ENCODE results near the gene CHTF8.
A peak's percentile ranks its signal among the peaks of the same experiment; 100 is the strongest.
"Not testable (repeated sequence)": the region's sequence is repeated elsewhere in the genome, so short reads cannot be mapped to it uniquely, and the experiment has no call there.

The CHTF8 gene

GRCh38 chr16:69126221-69126620, 6.2 kb downstream of the CHTF8 start:
- no peak overlapping the region for H3K4me2 ChIP-seq (ENCODE audit: insufficient read depth, low read length, poor library complexity, severe bottlenecking)
- peaks cover 5% of the 10 kb centered on the region for H3K79me1 ChIP-seq (ENCODE audit: low read depth, low read length)
- no peak overlapping the region for H4K8ac ChIP-seq (ENCODE audit: low read depth, low read length)
- no peak overlapping the region for H2AK5ac ChIP-seq (ENCODE audit: low read depth, low read length)
- DNase-seq (ENCODE audit: low spot score): no peak
- no peak overlapping the region for H4K91ac ChIP-seq (ENCODE audit: low read depth, low read length, poor library complexity)
- no peak overlapping the region for H3K14ac ChIP-seq (ENCODE audit: low read length)
- no peak overlapping the region for H3K4ac ChIP-seq (ENCODE audit: low read length)
- H3K36me3 ChIP-seq (replicated peaks in 1 of 2; ENCODE audit: control insufficient read depth in 2 of 2, insufficient read depth in 2 of 2, low read length in 2 of 2): peaks cover 2 to 90% of the 10 kb centered on the region in 2 donors
- no peak overlapping the region for H3K9ac ChIP-seq (ENCODE audit: low read depth, low read length, poor library complexity)
- no peak overlapping the region for H3K4me3 ChIP-seq (ENCODE audit: low read length in 2 of 2)
- H3K23ac ChIP-seq (ENCODE audit: low read depth, low read length, poor library complexity): no peak overlapping the region
- H2BK5ac ChIP-seq (ENCODE audit: low read length): no peak overlapping the region
- H2BK12ac ChIP-seq (ENCODE audit: low read length): no peak overlapping the region
- no peak overlapping the region for H3K18ac ChIP-seq (ENCODE audit: low read length)
- no peaks in the 10 kb centered on the region for H3K9me3 ChIP-seq (replicated peaks in 1 of 2; ENCODE audit: control insufficient read depth in 2 of 2, insufficient read depth in 1 of 2, low read depth in 1 of 2, low read length in 2 of 2)
- no peaks in the 10 kb centered on the region for H3K27me3 ChIP-seq (ENCODE audit: control insufficient read depth in 3 of 3, insufficient read depth in 3 of 3, low read depth in 1 of 3, low read length in 3 of 3)
- no peak overlapping the region for H2BK15ac ChIP-seq (ENCODE audit: low read length)
- H2AFZ ChIP-seq (ENCODE audit: low read length): no peak overlapping the region
- H3K4me1 ChIP-seq (ENCODE audit: control insufficient read depth in 2 of 2, insufficient read depth in 1 of 2, low read depth in 1 of 2, low read length in 2 of 2): peaks cover 0 to 6% of the 10 kb centered on the region in 2 donors
- H2BK120ac ChIP-seq (ENCODE audit: low read depth, low read length): no peak overlapping the region
- H3K27ac ChIP-seq (replicated peaks; ENCODE audit: low read length): no peak overlapping the region
- no CpG with 5 or more reads among the region's 3 CpGs for WGBS, 2 donors (ENCODE audit: extremely low coverage in 2 of 2, insufficient read length in 2 of 2, insufficient replicate concordance in 1 of 2)

GRCh38 chr16:69124961-69125360, 7.4 kb downstream of the CHTF8 start:
- no CpG with 5 or more reads among the region's 14 CpGs for WGBS, 2 donors (ENCODE audit: extremely low coverage in 2 of 2, insufficient read length in 2 of 2, insufficient replicate concordance in 1 of 2)
- H3K4me1 ChIP-seq (ENCODE audit: control insufficient read depth in 2 of 2, insufficient read depth in 1 of 2, low read depth in 1 of 2, low read length in 2 of 2): not testable (repeated sequence)

GRCh38 chr16:69124406-69124805, 8.0 kb downstream of the CHTF8 start:
- H2BK5ac ChIP-seq (ENCODE audit: low read length); H2AK5ac ChIP-seq (ENCODE audit: low read depth, low read length); H3K4me1 ChIP-seq (ENCODE audit: control insufficient read depth in 2 of 2, insufficient read depth in 1 of 2, low read depth in 1 of 2, low read length in 2 of 2); H2BK120ac ChIP-seq (ENCODE audit: low read depth, low read length); H3K14ac ChIP-seq (ENCODE audit: low read length); H3K9me3 ChIP-seq (replicated peaks in 1 of 2; ENCODE audit: control insufficient read depth in 2 of 2, insufficient read depth in 1 of 2, low read depth in 1 of 2, low read length in 2 of 2); H3K4ac ChIP-seq (ENCODE audit: low read length); DNase-seq (ENCODE audit: low spot score); H3K23ac ChIP-seq (ENCODE audit: low read depth, low read length, poor library complexity); H3K4me3 ChIP-seq (ENCODE audit: low read length in 2 of 2); H3K9ac ChIP-seq (ENCODE audit: low read depth, low read length, poor library complexity); H4K91ac ChIP-seq (ENCODE audit: low read depth, low read length, poor library complexity); H3K79me1 ChIP-seq (ENCODE audit: low read depth, low read length); H3K18ac ChIP-seq (ENCODE audit: low read length); H3K27ac ChIP-seq (replicated peaks; ENCODE audit: low read length); H3K27me3 ChIP-seq (ENCODE audit: control insufficient read depth in 3 of 3, insufficient read depth in 3 of 3, low read depth in 1 of 3, low read length in 3 of 3); H2BK15ac ChIP-seq (ENCODE audit: low read length); H2AFZ ChIP-seq (ENCODE audit: low read length); H2BK12ac ChIP-seq (ENCODE audit: low read length); H4K8ac ChIP-seq (ENCODE audit: low read depth, low read length); H3K4me2 ChIP-seq (ENCODE audit: insufficient read depth, low read length, poor library complexity, severe bottlenecking): not testable (repeated sequence)
- WGBS, 2 donors (ENCODE audit: extremely low coverage in 2 of 2, insufficient read length in 2 of 2, insufficient replicate concordance in 1 of 2): no CpG with 5 or more reads among the region's 8 CpGs
- peaks cover 20 to 91% of the 10 kb centered on the region in 2 donors for H3K36me3 ChIP-seq (replicated peaks in 1 of 2; ENCODE audit: control insufficient read depth in 2 of 2, insufficient read depth in 2 of 2, low read length in 2 of 2)

More at GRCh38 chr16:69124961-69125360, 7.4 kb downstream of the CHTF8 start:
- H3K9me3 ChIP-seq (replicated peaks in 1 of 2; ENCODE audit: control insufficient read depth in 2 of 2, insufficient read depth in 1 of 2, low read depth in 1 of 2, low read length in 2 of 2); H3K14ac ChIP-seq (ENCODE audit: low read length); H2BK15ac ChIP-seq (ENCODE audit: low read length); H3K4ac ChIP-seq (ENCODE audit: low read length); H3K4me3 ChIP-seq (ENCODE audit: low read length in 2 of 2); H3K18ac ChIP-seq (ENCODE audit: low read length); H3K79me1 ChIP-seq (ENCODE audit: low read depth, low read length); H2BK120ac ChIP-seq (ENCODE audit: low read depth, low read length); H4K91ac ChIP-seq (ENCODE audit: low read depth, low read length, poor library complexity); H2AFZ ChIP-seq (ENCODE audit: low read length); H4K8ac ChIP-seq (ENCODE audit: low read depth, low read length); H3K23ac ChIP-seq (ENCODE audit: low read depth, low read length, poor library complexity); H3K27me3 ChIP-seq (ENCODE audit: control insufficient read depth in 3 of 3, insufficient read depth in 3 of 3, low read depth in 1 of 3, low read length in 3 of 3); H2AK5ac ChIP-seq (ENCODE audit: low read depth, low read length); H3K27ac ChIP-seq (replicated peaks; ENCODE audit: low read length); H3K4me2 ChIP-seq (ENCODE audit: insufficient read depth, low read length, poor library complexity, severe bottlenecking); H2BK5ac ChIP-seq (ENCODE audit: low read length); H3K9ac ChIP-seq (ENCODE audit: low read depth, low read length, poor library complexity); H2BK12ac ChIP-seq (ENCODE audit: low read length); DNase-seq (ENCODE audit: low spot score): not testable (repeated sequence)
- peaks cover 14 to 91% of the 10 kb centered on the region in 2 donors for H3K36me3 ChIP-seq (replicated peaks in 1 of 2; ENCODE audit: control insufficient read depth in 2 of 2, insufficient read depth in 2 of 2, low read length in 2 of 2)

GRCh38 chr16:69123910-69124309, 8.5 kb downstream of the CHTF8 start:
- Histone ChIP-seq H3K23ac (ENCODE audit: low read depth, low read length, poor library complexity) (no peak overlapping the region), H3K36me3 (replicated peaks in 1 of 2; ENCODE audit: control insufficient read depth in 2 of 2, insufficient read depth in 2 of 2, low read length in 2 of 2) (peaks cover 25 to 91% of the 10 kb centered on the region in 2 donors), H3K27ac (replicated peaks; ENCODE audit: low read length) (no peak overlapping the region), H3K4me3 (ENCODE audit: low read length in 2 of 2) (no peak overlapping the region), H2AK5ac (ENCODE audit: low read depth, low read length) (no peak overlapping the region), H3K27me3 (ENCODE audit: control insufficient read depth in 3 of 3, insufficient read depth in 3 of 3, low read depth in 1 of 3, low read length in 3 of 3) (no peaks in the 10 kb centered on the region), H4K8ac (ENCODE audit: low read depth, low read length) (no peak overlapping the region), H2AFZ (ENCODE audit: low read length) (no peak overlapping the region), H3K4ac (ENCODE audit: low read length) (no peak overlapping the region), H2BK15ac (ENCODE audit: low read length) (no peak overlapping the region), H3K9ac (ENCODE audit: low read depth, low read length, poor library complexity) (no peak overlapping the region), H2BK12ac (ENCODE audit: low read length) (no peak overlapping the region), H2BK120ac (ENCODE audit: low read depth, low read length) (no peak overlapping the region), H3K9me3 (replicated peaks in 1 of 2; ENCODE audit: control insufficient read depth in 2 of 2, insufficient read depth in 1 of 2, low read depth in 1 of 2, low read length in 2 of 2) (peaks cover 0 to 5% of the 10 kb centered on the region in 2 donors), H3K4me1 (ENCODE audit: control insufficient read depth in 2 of 2, insufficient read depth in 1 of 2, low read depth in 1 of 2, low read length in 2 of 2) (no peaks in the 10 kb centered on the region), H4K91ac (ENCODE audit: low read depth, low read length, poor library complexity) (no peak overlapping the region), H3K18ac (ENCODE audit: low read length) (no peak overlapping the region), H3K4me2 (ENCODE audit: insufficient read depth, low read length, poor library complexity, severe bottlenecking) (no peak overlapping the region), H3K14ac (ENCODE audit: low read length) (no peak overlapping the region), H2BK5ac (ENCODE audit: low read length) (no peak overlapping the region), H3K79me1 (ENCODE audit: low read depth, low read length) (peaks cover 8% of the 10 kb centered on the region)
- WGBS, 2 donors (ENCODE audit: extremely low coverage in 2 of 2, insufficient read length in 2 of 2, insufficient replicate concordance in 1 of 2): no CpG with 5 or more reads among the region's 3 CpGs
- peak; percentile 57 for DNase-seq (ENCODE audit: low spot score)
